ENCODE measurements around the gene SLC39A6. TPM values are rescaled to one million over a fixed set of nuclear protein-coding genes. Genes with fewer than 3 reads are reported as not detected.

Gene SLC39A6
- total RNA-seq, 6 experiments from 2014 or later, result 62.4 to 76.4 (median 71.1) TPM

- DNase-seq, result no peak
- no peak for TF ChIP-seq CTCF (IDR thresholded peaks at IDR 0.05)
- H3K36me3 Mint-ChIP-seq (ENCODE audit: low read depth), result peaks cover 54% of the 10 kb centered on the region
- H3K4me3 Mint-ChIP-seq, result peak overlapping the region; percentile 74
- peaks cover 56% of the 10 kb centered on the region for H3K4me1 Mint-ChIP-seq (ENCODE audit: low read depth)
- H3K27ac Mint-ChIP-seq, result peak overlapping the region; percentile 98
- H3K9me3 Mint-ChIP-seq, result no peaks in the 10 kb centered on the region
- H3K27me3 Mint-ChIP-seq (ENCODE audit: insufficient read depth), result peaks cover 1% of the 10 kb centered on the region; the same call in 1 of the 2 replicates
Observed at GRCh38 chr18:36152781-36153180, 23.6 kb upstream of the SLC39A6 start.

GRCh38 chr18:36149514-36150289 is 20.6 kb upstream of the SLC39A6 start:
- Mint-ChIP-seq H3K4me1 (ENCODE audit: low read depth) (peaks cover 29% of the 10 kb centered on the region), H3K9me3 (no peaks in the 10 kb centered on the region), H3K4me3 (no peak overlapping the region), H3K36me3 (ENCODE audit: low read depth) (peaks cover 43% of the 10 kb centered on the region), H3K27me3 (ENCODE audit: insufficient read depth) (peaks cover 1% of the 10 kb centered on the region; the same call in 1 of the 2 replicates), H3K27ac (peak overlapping the region; percentile 45)
- DNase-seq, result no peak
- TF ChIP-seq CTCF (IDR thresholded peaks at IDR 0.05), result no peak

GRCh38 chr18:36143391-36143790 is 14.3 kb upstream of the SLC39A6 start:
- Mint-ChIP-seq H3K4me1 (ENCODE audit: low read depth) (no peaks in the 10 kb centered on the region; the same call in 1 of the 2 replicates), H3K27ac (no peak overlapping the region), H3K9me3 (no peaks in the 10 kb centered on the region), H3K36me3 (ENCODE audit: low read depth) (peaks cover 18% of the 10 kb centered on the region), H3K27me3 (ENCODE audit: insufficient read depth) (no peaks in the 10 kb centered on the region), H3K4me3 (no peak overlapping the region)
- no peak for TF ChIP-seq CTCF (IDR thresholded peaks at IDR 0.05)
- no peak for DNase-seq

- no peak overlapping the region for H3K4me3 Mint-ChIP-seq
- no peak for DNase-seq
- H3K9me3 Mint-ChIP-seq, result no peaks in the 10 kb centered on the region
- peaks cover 22% of the 10 kb centered on the region for H3K36me3 Mint-ChIP-seq (ENCODE audit: low read depth)
- H3K27ac Mint-ChIP-seq, result no peak overlapping the region
- no peaks in the 10 kb centered on the region for H3K27me3 Mint-ChIP-seq (ENCODE audit: insufficient read depth)
- no peaks in the 10 kb centered on the region; the same call in 1 of the 2 replicates for H3K4me1 Mint-ChIP-seq (ENCODE audit: low read depth)
- TF ChIP-seq CTCF (IDR thresholded peaks at IDR 0.05), result no peak
Observed at GRCh38 chr18:36142751-36143150, 13.6 kb upstream of the SLC39A6 start.

GRCh38 chr18:36141576-36141975 is 12.4 kb upstream of the SLC39A6 start:
- Mint-ChIP-seq H3K4me1 (ENCODE audit: low read depth) (no peaks in the 10 kb centered on the region; the same call in 1 of the 2 replicates), H3K27ac (no peak overlapping the region), H3K9me3 (no peaks in the 10 kb centered on the region), H3K36me3 (ENCODE audit: low read depth) (peaks cover 29% of the 10 kb centered on the region), H3K4me3 (no peak overlapping the region), H3K27me3 (ENCODE audit: insufficient read depth) (no peaks in the 10 kb centered on the region)
- TF ChIP-seq CTCF (IDR thresholded peaks at IDR 0.05), result no peak
- DNase-seq, result no peak

Data from HFFc6 (cell line).